NCI-H2196 (cell line): ENCODE results near the gene ETV6.
"Not testable (repeated sequence)": the region's sequence is repeated elsewhere in the genome, so short reads cannot be mapped to it uniquely, and the experiment has no call there.

ENCODE experiments used
- DNase-seq: peaks from one replicate; lab custom pipeline; 2025; ENCODE audit not compliant: unreplicated experiment; lab: John Stamatoyannopoulos, UW

The ETV6 gene

DNA sequence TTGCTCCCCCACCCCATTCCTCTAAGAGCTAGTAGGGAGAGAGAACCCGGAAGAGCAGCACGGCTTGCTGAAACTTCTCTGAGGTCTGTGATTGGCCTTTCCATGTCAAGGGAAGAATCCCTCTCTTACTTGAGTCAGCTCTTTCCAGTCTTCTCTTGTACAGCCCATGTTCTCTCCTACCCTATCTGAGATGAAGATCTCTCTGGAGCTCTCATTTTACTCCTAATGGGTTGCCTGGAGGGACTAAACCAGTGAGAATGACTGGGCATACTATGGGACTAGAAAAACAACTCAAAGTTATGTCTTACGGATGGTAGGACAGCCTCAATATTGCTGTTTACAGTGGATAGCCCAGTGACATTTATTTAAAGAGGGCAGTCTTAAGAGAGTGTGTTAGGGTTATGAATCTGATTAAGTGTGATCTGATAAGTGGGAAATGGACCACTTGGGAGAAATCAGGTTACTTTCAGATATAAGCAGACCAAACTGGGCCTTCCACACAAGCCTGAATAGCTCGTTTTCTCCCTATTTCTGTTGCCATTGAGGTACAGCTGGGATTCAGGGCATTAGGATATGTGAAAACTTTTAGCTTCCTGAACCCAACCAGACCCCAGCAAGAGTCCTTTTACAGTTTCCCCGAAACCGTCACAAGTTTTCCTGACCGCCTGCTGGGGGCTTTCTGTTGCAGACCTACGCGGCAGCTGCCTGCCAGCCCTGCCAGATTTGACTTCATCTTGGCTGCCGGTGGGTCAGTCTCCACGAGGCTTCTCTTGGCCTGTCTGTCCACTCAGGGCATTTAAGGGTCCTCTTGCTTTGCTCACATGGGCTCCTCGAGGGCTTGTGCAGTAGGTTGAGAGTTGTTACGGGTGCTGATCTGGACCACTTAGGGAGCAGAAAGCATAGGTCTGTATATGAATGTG lies 16.9 kb downstream of the ETV6 start:
- DNase-seq = no peak

GRCh38 chr12:11667171-11667570 lies 17.7 kb downstream of the ETV6 start:
- no peak for DNase-seq

DNA sequence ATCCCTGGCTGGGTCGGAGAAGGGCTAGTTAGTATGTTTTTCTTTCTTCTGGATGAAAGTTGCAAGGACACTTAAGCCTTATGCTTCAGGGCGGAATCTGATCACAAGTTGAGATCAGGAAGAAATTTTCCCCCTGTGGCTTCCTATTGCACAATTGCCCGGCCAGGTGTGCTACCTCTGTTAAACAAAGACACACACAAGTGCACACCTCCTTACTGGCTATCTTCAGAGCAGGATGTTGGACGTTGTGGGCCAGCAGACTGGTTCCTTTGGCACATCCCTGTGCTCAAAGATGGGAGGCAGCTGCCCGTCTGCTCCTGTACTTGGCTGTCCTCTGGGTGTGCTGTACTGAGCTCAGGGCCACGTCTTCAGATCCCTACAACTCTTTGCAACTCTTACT lies 19.1 kb downstream of the ETV6 start:
- no peak for DNase-seq

DNA sequence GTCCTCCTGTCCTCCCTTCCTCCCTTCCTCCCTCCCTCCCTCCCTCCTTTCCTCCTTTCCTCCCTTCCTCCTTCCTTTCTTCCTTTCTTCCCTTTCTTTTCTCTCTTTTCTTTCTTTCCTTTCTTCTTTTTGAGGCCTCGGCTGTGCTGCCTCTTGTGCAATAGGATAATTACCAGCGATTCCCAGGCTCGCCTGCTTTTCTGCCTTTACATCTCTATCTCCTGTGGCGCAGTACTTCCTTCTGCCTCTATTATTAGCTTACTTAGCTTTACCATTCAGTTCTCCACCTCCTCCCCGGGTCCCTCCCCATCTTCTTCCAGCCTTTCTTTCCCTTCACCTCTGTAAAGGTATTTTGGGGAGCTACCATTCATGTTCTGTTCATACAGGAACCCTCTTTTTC lies 19.9 kb downstream of the ETV6 start:
- DNase-seq = no peak

DNA sequence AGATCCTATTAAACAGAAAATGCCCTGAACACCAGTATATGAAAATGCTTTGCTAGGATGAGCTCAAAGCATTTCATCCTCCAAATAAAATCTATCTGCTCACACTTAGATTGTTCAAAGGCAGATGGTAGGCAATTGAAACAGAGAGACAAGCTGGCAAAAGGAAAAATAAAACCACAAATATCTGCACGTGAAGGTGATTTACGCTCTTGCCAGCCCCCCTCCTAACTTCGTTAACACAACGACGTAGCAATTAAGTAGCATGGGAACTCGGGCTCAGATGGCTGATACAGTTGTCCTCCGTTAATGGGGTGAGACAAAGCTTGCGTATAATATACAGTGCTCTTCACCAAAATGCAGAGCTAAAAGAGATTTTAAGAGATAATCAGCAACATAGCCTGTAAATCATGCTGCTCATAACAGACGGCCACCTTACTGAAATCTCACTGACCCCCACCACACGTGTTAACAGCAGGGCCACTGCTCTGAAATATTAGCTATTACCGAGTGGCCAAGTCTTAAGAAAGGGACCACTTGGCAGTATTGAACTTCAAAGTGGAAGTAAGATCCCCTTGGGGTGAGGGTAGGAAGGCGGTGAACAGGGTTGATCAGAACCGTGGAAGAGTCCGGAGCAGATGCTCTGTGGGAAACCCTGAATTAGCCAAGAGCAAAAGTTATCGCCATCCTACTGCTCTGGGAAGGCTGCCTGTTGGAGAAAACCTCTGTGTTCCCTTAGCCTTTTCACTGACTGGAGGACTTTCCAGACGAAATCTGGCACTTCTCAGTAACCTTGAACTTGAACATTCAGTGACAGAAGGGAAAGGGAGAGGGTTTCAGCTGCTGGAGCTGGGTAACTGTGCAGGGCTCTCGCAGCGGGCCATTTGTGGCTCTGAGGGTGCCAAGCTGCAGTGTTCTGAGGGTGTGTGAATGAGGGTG lies 23.1 kb downstream of the ETV6 start:
- no peak for DNase-seq

DNA sequence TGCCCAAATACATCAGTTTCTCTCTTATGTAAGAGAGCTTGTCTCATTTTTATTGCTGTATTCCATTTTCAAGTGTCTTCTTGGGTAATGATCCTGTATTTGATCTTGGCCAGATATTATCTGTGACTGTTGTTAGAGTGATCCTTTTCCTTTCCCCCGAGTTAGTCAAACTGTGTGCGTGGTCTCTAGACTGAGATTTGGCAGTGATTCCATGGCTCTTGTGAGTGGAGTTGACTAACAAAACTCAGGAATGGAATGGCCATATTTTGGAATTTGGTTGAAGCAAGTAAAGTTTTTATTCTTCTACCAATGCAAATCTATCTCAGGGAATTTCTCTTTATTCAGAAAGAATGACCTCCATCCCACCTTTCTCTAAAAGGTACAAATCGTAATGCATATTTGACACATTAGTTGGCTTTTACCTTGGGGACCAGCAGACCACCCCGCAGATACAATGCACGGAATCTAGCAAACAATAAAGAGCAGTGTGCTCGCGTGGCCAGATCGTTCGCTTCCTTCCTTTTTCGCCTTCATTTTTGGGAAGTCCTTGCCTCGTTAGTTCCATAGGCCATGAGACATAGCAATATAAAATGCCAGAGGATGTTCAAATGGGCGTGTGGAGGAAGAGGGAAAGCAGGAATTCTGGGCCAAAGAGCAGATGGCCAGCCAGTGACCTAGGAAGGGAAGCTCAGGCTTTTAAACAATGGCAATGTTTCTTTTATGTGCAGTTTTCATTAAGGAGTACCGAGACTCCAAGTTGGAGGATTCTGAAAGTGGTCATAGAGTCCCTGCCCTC lies 24.4 kb downstream of the ETV6 start:
- no peak for DNase-seq

- DNase-seq = no peak
Observed at GRCh38 chr12:11674894-11675390, 25.5 kb downstream of the ETV6 start.

- DNase-seq = no peak
Observed at GRCh38 chr12:11676052-11676451, 26.6 kb downstream of the ETV6 start.

DNA sequence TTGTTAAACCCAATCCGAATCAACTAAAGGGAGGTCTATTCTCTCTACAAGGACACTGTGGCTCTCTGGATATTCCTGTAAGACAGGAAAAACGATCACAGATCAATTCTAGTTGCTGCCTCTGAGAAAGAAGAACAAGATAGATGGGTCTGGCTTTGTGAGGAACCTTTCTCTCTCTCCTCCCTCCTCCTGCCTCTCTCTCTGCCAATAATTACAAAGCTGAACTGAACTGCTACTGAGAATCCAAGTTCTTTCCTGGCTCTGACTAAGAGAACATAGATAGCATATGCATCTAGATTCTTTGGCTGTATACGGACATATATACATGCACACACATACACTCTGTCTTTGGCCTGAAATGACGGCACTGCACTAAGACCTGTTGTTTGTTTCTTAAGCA lies 27.6 kb downstream of the ETV6 start:
- DNase-seq = no peak

DNA sequence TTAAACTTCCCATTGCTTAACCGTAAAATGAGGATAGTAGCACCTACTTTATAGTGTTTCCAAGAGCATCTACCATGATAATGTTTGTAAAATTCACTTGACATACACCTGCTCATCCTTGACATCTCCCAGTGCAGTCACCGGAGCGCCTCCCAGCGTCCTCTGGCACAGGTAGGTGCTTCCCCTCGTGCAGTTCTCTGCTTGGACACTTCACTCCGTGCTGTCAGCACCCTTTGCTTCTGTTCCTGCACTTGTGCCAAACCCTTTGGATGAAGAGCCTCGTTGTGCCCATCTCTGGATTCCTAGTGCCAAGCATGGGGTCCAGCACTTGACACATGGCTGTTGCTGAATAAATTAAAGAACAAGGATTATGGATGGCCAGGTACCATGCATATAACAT lies 28.3 kb downstream of the ETV6 start:
- DNase-seq = no peak

DNA sequence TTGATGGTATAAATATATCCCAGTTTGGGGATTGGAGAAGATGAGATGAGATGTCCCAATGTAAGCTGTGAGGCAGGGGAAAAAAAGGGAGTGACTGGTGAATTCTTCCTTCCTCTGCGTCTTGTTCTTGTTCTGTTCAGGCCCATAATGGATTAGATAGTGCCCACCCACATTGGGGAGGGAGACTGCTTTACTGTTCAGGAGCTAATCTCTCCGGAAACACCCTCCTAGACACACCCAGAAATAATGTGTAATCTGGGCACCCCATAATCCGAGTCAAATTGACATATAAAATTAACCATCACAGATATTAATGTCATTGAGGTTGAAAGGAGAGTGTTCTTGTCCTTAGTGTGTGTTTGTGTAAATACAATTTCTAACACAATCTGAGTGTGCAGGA lies 29.3 kb downstream of the ETV6 start:
- DNase-seq = no peak

- DNase-seq = no peak
Observed at GRCh38 chr12:11681207-11681606, 31.7 kb downstream of the ETV6 start.

- not testable (repeated sequence) for DNase-seq
Observed at GRCh38 chr12:11681695-11682094, 32.2 kb downstream of the ETV6 start.

GRCh38 chr12:11684393-11684792 lies 34.9 kb downstream of the ETV6 start:
- DNase-seq = no peak

DNA sequence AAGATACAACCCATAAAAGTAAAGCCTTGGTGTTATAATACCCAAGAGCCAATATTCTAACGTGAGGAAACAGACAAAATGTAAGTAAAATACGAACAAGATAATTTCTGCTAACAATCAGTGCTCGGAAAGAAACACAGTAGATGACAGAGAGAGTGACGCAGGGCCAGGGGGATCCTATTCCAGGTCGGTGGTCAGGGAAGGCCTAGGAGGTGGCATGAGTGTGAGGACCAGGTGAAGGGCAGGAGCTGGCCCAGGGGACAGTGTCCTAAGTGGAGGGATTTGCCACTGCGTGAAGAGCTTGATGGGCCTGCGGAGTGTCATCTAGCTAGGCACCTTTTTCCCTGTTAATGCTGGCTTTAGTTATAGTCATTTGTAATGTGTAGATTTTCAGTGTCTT lies 35.3 kb downstream of the ETV6 start:
- no peak for DNase-seq

DNA sequence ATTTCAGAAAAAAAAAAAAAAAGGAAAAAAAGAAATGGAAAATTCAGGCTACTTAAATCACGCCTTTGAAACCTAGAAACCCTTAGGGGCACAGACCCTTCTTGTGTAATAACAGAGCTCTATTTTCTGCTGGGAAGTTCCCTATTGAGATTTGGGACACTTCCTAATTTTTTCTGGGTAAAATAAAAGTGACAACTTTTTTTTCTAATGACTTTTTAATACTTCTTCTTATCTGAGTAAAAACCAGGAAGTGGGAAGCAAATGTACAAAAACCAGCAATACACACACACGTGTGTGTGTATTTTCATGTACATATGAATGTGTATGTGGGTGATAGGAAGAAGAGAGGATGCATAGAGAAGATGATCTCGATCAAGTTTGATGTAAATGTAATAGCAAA lies 35.8 kb downstream of the ETV6 start:
- DNase-seq = no peak

DNA sequence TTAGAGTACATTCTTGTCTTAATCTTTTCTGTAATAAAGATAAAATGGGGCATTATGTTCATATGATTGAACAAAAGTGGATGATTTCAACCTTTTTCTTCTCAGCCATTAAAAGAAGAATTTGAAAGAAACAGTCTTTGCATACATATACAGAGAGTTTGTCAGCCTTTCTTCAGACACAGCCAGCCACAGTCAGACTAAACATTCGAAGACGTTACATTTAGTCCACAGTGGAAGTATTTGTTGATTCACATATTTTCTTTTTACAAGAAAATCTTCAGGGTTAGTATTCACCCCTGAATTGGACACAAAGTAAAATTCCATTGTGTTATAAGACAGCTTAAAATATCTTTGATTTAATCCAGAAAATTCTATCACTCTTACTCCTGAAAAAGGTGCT lies 36.2 kb downstream of the ETV6 start:
- no peak for DNase-seq

GRCh38 chr12:11686120-11686519 lies 36.6 kb downstream of the ETV6 start:
- DNase-seq = no peak

- DNase-seq = no peak
Observed at GRCh38 chr12:11687528-11687927, 38.1 kb downstream of the ETV6 start.

GRCh38 chr12:11688379-11688778 lies 38.9 kb downstream of the ETV6 start:
- no peak for DNase-seq

GRCh38 chr12:11688831-11689230 lies 39.4 kb downstream of the ETV6 start:
- DNase-seq = no peak
